Measurements from ENCODE around the gene PAQR8. TPM values are rescaled to one million over a fixed set of nuclear protein-coding genes. Genes with fewer than 3 reads are reported as not detected.

The PAQR8 gene
- polyA plus RNA-seq, 1 of the 3 experiments (the other 2 are of a cell fraction): 2.3 TPM

DNA sequence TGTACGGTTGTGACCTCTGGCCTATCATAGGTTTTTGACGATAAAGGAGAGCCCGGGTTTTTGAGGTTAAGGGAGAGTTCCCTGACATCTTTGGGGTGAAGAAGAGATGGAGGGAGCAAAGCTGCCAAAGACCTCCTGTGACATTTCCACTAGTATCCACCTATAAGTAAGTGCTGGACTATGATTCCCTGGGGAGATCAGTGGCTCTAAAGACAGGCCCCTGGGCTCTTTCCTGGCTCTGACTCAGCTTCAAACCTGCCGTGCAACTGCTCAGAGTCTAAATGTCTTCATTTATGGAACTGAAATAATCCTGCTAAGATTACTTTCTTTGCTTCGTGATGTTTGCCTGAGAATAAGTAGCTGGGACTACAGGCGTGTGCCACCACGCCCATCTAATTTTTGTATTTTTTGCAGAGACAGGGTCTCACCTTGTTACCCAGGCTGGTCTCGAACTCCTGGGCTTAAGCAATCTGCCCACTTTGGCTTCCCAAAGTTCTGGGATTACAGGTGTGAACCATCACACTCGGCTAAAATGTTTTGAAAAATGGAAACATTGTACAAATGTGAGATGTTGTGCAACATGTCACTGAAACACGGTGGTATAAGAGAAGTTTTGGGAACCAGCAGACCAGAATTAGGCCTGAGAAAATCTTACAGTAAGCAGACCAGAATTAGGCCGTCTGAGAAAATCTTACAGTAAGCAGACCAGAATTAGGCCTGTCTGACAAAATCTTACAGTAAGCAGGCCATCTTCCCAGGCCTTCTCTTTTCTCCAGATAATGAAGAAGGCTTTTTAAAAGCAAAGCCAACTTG is 1.1 kb upstream of the PAQR8 start:
- ChIA-PET CTCF (interaction anchor here (1.0 to 4.5 kb wide), 2 partner anchors 52 to 75 kb away, joined by 3 to 22 read pairs; partner anchors contain the start of gene MCM3), POLR2A (no interaction called here)
- no peaks in the 10 kb centered on the region for H3K9me2 ChIP-seq
- H3K27me3 ChIP-seq (ENCODE audit: insufficient read depth): no peaks in the 10 kb centered on the region
- TF ChIP-seq MXI1 (IDR thresholded peaks at IDR 0.05; ENCODE audit: low read depth, low read length) (no peak), SMC3 (IDR thresholded peaks at IDR 0.05; ENCODE audit: low read depth, low read length) (no peak), ELF1 (IDR thresholded peaks at IDR 0.05) (no peak), POLR2AphosphoS5 (IDR thresholded peaks at IDR 0.05; ENCODE audit: low read depth, low read length) (no peak), JUND (IDR thresholded peaks at IDR 0.05) (no peak), GABPA (IDR thresholded peaks at IDR 0.05; ENCODE audit: low read depth) (no peak), RAD21 (IDR thresholded peaks at IDR 0.05; ENCODE audit: low read length) (no peak), NFIC (IDR thresholded peaks at IDR 0.05; ENCODE audit: borderline replicate concordance) (no peak), TEAD4 (IDR thresholded peaks at IDR 0.05; ENCODE audit: borderline replicate concordance, insufficient read depth) (no peak), NRF1 (IDR thresholded peaks at IDR 0.05; ENCODE audit: low read depth, low read length) (no peak), GATA2 (CRISPR knock-in tag; IDR thresholded peaks at IDR 0.05) (no peak), TCF12 (IDR thresholded peaks at IDR 0.05) (no peak)
- TF ChIP-seq, protein P1, sequence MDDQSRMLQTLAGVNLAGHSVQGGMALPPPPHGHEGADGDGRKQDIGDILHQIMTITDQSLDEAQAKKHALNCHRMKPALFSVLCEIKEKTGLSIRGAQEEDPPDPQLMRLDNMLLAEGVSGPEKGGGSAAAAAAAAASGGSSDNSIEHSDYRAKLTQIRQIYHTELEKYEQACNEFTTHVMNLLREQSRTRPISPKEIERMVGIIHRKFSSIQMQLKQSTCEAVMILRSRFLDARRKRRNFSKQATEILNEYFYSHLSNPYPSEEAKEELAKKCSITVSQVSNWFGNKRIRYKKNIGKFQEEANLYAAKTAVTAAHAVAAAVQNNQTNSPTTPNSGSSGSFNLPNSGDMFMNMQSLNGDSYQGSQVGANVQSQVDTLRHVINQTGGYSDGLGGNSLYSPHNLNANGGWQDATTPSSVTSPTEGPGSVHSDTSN (IDR thresholded peaks at IDR 0.05): no peak
- TF ChIP-seq, protein P2, sequence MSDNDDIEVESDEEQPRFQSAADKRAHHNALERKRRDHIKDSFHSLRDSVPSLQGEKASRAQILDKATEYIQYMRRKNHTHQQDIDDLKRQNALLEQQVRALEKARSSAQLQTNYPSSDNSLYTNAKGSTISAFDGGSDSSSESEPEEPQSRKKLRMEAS (IDR thresholded peaks at IDR 0.05; ENCODE audit: low read depth): no peak
- TF ChIP-seq, protein P3, sequence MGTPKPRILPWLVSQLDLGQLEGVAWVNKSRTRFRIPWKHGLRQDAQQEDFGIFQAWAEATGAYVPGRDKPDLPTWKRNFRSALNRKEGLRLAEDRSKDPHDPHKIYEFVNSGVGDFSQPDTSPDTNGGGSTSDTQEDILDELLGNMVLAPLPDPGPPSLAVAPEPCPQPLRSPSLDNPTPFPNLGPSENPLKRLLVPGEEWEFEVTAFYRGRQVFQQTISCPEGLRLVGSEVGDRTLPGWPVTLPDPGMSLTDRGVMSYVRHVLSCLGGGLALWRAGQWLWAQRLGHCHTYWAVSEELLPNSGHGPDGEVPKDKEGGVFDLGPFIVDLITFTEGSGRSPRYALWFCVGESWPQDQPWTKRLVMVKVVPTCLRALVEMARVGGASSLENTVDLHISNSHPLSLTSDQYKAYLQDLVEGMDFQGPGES (IDR thresholded peaks at IDR 0.05; ENCODE audit: low read depth, low read length): no peak
- TF ChIP-seq, protein P4, sequence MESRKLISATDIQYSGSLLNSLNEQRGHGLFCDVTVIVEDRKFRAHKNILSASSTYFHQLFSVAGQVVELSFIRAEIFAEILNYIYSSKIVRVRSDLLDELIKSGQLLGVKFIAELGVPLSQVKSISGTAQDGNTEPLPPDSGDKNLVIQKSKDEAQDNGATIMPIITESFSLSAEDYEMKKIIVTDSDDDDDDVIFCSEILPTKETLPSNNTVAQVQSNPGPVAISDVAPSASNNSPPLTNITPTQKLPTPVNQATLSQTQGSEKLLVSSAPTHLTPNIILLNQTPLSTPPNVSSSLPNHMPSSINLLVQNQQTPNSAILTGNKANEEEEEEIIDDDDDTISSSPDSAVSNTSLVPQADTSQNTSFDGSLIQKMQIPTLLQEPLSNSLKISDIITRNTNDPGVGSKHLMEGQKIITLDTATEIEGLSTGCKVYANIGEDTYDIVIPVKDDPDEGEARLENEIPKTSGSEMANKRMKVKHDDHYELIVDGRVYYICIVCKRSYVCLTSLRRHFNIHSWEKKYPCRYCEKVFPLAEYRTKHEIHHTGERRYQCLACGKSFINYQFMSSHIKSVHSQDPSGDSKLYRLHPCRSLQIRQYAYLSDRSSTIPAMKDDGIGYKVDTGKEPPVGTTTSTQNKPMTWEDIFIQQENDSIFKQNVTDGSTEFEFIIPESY (IDR thresholded peaks at IDR 0.05; ENCODE audit: borderline replicate concordance, low read depth): no peak
- H3K27ac ChIP-seq (ENCODE audit: low read depth in 2 of 2, low read length in 1 of 2): peak overlapping the region in 1 of 2 experiments; percentile 80; a peak in 2 of 4 replicates
- 87% methylated on average over 11 of the region's 11 CpGs for WGBS (ENCODE audit: low lambda C conversion rate)
- no peaks in the 10 kb centered on the region for H3K36me3 ChIP-seq (replicated peaks in 1 of 2; ENCODE audit: control insufficient read depth in 1 of 2, insufficient read depth in 2 of 2, low read length in 1 of 2)
- H3K9me3 ChIP-seq: no peaks in the 10 kb centered on the region
- no peak overlapping the region for H3K4me3 ChIP-seq (ENCODE audit: low read depth in 2 of 2, low read length in 1 of 2)
- peaks cover 9% of the 10 kb centered on the region for H3F3A ChIP-seq (replicated peaks; ENCODE audit: insufficient read depth)
- peak; percentile 10 for DNase-seq
- no peaks in the 10 kb centered on the region for H4K20me1 ChIP-seq (ENCODE audit: insufficient read depth)
- H3K79me2 ChIP-seq (ENCODE audit: insufficient read depth): no peaks in the 10 kb centered on the region
- H2AFZ ChIP-seq (ENCODE audit: low read depth): peak overlapping the region; percentile 91; the same call in 1 of the 2 replicates
- peaks cover 0 to 28% of the 10 kb centered on the region in 2 experiments; a peak in 3 of 4 replicates for H3K4me1 ChIP-seq (ENCODE audit: control insufficient read depth in 1 of 2, insufficient read depth in 2 of 2, low read depth in 1 of 2, low read length in 1 of 2)
- no peak overlapping the region for H3K9ac ChIP-seq
- no peak overlapping the region for H3K4me2 ChIP-seq
